GM18526 (cell line): ENCODE measurements around the gene WFIKKN1.

Experiments
- POLR2A ChIP-seq: IDR thresholded peaks from 3 replicates; pipeline ENCODE4 v1.6.1; 2011; ENCODE audit not compliant: insufficient read length; ENCODE audit errors: extremely low read depth

The WFIKKN1 gene

GRCh38 chr16:591892-592517 lies 38.8 kb upstream of the WFIKKN1 start:
- TF ChIP-seq POLR2A = no peak

GRCh38 chr16:592518-593306 lies 38.1 kb upstream of the WFIKKN1 start:
- TF ChIP-seq POLR2A = no peak

GRCh38 chr16:593406-593805 lies 37.4 kb upstream of the WFIKKN1 start:
- TF ChIP-seq POLR2A = no peak

GRCh38 chr16:593807-594206 lies 37.0 kb upstream of the WFIKKN1 start:
- no peak for TF ChIP-seq POLR2A

GRCh38 chr16:595094-595528 lies 35.7 kb upstream of the WFIKKN1 start:
- TF ChIP-seq POLR2A = no peak

GRCh38 chr16:595942-596735 lies 34.6 kb upstream of the WFIKKN1 start:
- TF ChIP-seq POLR2A = no peak

GRCh38 chr16:596736-597060 lies 34.1 kb upstream of the WFIKKN1 start:
- TF ChIP-seq POLR2A = no peak

- no peak for TF ChIP-seq POLR2A
These were observed 31.7 kb upstream of the WFIKKN1 start for GRCh38 chr16:598823-599739.

- TF ChIP-seq POLR2A = no peak
These were observed 30.0 kb upstream of the WFIKKN1 start for GRCh38 chr16:600781-601180.

GRCh38 chr16:603933-604332 lies 26.9 kb upstream of the WFIKKN1 start:
- TF ChIP-seq POLR2A = no peak

GRCh38 chr16:606656-607307 lies 24.0 kb upstream of the WFIKKN1 start:
- no peak for TF ChIP-seq POLR2A

- no peak for TF ChIP-seq POLR2A
These were observed 22.8 kb upstream of the WFIKKN1 start for GRCh38 chr16:608019-608418.

GRCh38 chr16:609316-609715 lies 21.5 kb upstream of the WFIKKN1 start:
- TF ChIP-seq POLR2A = no peak

- no peak for TF ChIP-seq POLR2A
These were observed 20.8 kb upstream of the WFIKKN1 start for GRCh38 chr16:609984-610383.
